ENCODE results near the gene FANK1.

The FANK1 gene

GRCh38 chr10:126004752-126005151 is 108.4 kb downstream of the FANK1 start:
- DNase-seq (ENCODE audit: extremely low read depth, low read depth): no peak
- TF ChIP-seq CTCF (IDR thresholded peaks at IDR 0.05; ENCODE audit: low read depth, low read length, missing control alignments): no peak

GRCh38 chr10:126006264-126006663 is 109.9 kb downstream of the FANK1 start:
- TF ChIP-seq CTCF (IDR thresholded peaks at IDR 0.05; ENCODE audit: low read depth, low read length, missing control alignments): no peak
- DNase-seq (ENCODE audit: extremely low read depth, low read depth): no peak
- H3K4me3 ChIP-seq (replicated peaks; ENCODE audit: low read depth, low read length): no peak overlapping the region

More at GRCh38 chr10:126004752-126005151, 108.4 kb downstream of the FANK1 start:
- no peak overlapping the region for H3K4me3 ChIP-seq (replicated peaks; ENCODE audit: low read depth, low read length)

- no peak for TF ChIP-seq CTCF (IDR thresholded peaks at IDR 0.05; ENCODE audit: low read depth, low read length, missing control alignments)
- DNase-seq (ENCODE audit: extremely low read depth, low read depth): no peak
Observed at GRCh38 chr10:126006906-126007305, 110.5 kb downstream of the FANK1 start.

GRCh38 chr10:126009650-126010049 is 113.3 kb downstream of the FANK1 start:
- no peak for DNase-seq (ENCODE audit: extremely low read depth, low read depth)

More at GRCh38 chr10:126006906-126007305, 110.5 kb downstream of the FANK1 start:
- no peak overlapping the region for H3K4me3 ChIP-seq (replicated peaks; ENCODE audit: low read depth, low read length)

GRCh38 chr10:126011995-126012394 is 115.6 kb downstream of the FANK1 start:
- TF ChIP-seq CTCF (IDR thresholded peaks at IDR 0.05; ENCODE audit: low read depth, low read length, missing control alignments): no peak
- DNase-seq (ENCODE audit: extremely low read depth, low read depth): no peak
- no peak overlapping the region for H3K4me3 ChIP-seq (replicated peaks; ENCODE audit: low read depth, low read length)

More at GRCh38 chr10:126009650-126010049, 113.3 kb downstream of the FANK1 start:
- TF ChIP-seq CTCF (IDR thresholded peaks at IDR 0.05; ENCODE audit: low read depth, low read length, missing control alignments): no peak
- no peak overlapping the region for H3K4me3 ChIP-seq (replicated peaks; ENCODE audit: low read depth, low read length)

GRCh38 chr10:126012485-126012884 is 116.1 kb downstream of the FANK1 start:
- TF ChIP-seq CTCF (IDR thresholded peaks at IDR 0.05; ENCODE audit: low read depth, low read length, missing control alignments): no peak
- no peak overlapping the region for H3K4me3 ChIP-seq (replicated peaks; ENCODE audit: low read depth, low read length)
- no peak for DNase-seq (ENCODE audit: extremely low read depth, low read depth)
